ENCODE results near the gene CARD16. TPM values are rescaled to one million over a fixed set of nuclear protein-coding genes. Genes with fewer than 3 reads are reported as not detected.

CARD16 gene
- 0.40 TPM in 1 of 2 replicates, not detected in the other for total RNA-seq (2014; rRNA removed; shearing (Covaris generic))

DNA sequence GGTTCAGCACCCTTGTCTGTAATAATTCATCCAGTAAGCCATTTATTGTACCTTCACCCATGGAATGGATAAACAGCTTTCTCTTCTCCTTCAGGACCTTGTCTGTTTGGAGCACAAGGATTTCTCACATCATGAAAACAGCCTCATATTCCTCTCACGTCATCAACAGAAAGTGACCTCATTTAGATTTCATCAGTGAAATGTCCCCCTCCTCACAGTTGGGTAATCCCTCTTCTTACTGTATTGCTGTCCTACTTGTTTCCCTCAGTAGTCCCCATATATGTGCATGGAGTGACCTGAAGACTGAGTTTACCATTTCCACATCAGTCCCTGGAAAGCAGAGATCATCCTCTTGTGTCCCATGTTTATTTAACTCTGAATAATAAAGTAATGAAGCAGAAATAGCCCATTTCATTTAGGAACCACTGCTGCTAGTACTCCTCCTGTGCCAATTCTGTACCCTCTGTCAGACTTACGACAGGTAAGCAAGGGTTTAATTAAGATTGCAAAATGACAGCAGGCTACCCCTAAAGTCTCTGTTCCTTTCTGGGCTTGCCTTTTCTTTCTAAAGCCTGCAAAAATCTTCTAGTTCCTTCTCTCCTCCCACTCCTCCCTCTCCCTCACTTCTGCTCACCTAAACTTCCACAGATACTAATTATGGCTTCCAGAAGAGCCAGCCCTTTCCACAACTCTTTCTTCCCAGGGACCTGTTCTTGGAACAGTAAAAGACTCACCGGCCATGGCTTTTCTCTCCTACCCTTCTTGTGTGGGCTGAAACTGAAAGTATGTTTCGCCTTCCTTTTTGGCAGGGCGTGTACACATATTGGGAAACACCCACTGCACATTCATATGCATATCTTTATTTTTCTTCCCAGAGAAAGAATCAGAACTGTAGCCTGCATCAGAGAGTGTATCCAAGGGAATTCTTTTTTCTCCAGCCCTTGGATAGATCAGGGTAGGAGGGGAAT, at the start of gene CARD16:
TSS of gene CARD16 (minus strand) at position 779 of the 968 bp plus-strand sequence. CDS start at position 741, 38 bp downstream.

DNA sequence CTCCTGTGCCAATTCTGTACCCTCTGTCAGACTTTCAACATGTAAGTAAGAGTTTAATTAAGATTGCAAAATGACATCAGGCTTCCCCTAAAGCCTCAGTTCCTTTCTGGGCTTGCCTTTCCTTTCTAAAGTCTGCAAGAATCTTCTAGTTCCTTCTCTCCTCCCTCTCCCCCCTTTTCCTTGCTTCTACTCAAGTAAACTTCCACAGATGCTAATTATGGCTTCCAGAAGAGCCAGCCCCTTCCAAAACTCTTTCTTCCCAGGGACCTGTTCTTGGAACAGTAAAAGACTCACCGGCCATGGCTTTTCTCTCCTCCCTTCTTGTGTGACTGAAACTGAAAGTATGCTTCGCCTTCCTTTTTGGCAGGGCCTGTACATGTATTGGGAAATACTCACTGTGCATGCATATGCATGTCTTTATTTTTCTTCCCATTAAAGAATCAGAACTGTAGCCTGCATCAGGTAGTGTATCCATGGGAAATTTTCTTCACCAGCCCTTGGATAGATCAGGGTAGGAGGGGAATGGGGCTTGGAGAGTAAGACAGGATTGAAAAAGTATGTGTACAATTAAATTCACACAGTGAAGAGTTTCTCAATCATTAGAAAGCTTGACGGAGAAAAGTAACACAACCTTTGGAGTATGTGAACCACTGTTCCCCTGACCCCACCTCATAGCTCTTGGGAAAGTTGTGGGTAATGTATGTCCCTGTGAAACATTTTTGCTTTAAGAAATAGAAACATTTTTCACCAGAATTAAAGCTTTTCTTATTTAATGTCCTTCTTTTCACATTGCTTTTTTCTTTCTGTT, 10.1 kb downstream of the CARD16 start, which contains the start of gene CASP1:
TSS of gene CASP1 (minus strand) at position 332 of the 808 bp plus-strand sequence. CDS start at position 301, 31 bp downstream.

DNA sequence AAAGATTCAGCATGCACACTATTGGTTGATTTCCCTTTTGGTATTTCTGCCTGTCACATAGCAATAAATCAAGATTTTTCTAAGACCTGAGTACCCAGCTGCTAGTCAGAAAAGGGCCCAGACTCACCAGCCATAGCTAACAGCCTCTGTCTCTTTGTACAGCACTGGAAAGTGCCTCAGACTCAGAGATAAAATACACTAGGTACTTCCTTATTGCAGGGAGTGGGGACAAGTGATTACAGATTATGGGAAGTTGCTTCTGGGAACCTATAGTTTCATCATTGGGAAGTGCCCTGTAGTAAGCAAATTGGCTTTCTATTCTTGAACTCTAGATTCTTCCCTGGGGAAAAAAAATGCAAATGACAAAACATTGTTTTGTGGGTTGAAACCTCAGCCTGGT, 22.1 kb downstream of the CARD16 start, which contains the start of gene CASP5:
TSS of gene CASP5 (minus strand) at position 166 of the 400 bp plus-strand sequence. CDS start at position 134, 32 bp downstream.

Other genes starting within 250 kb of the CARD16 start
- not detected in 2 replicates for gene CASP12, start 146.9 kb downstream of the CARD16 start, total RNA-seq (2014; rRNA removed; shearing (Covaris generic))
- gene CASP4, start 76.8 kb downstream of the CARD16 start, total RNA-seq (2014; rRNA removed; shearing (Covaris generic)), result 60.6 and 60.9 TPM in 2 replicates
- not detected in 2 replicates for gene CASP5, start 22.2 kb downstream of the CARD16 start, total RNA-seq (2014; rRNA removed; shearing (Covaris generic))
- not detected in 2 replicates for gene CASP1, start 10.2 kb downstream of the CARD16 start, total RNA-seq (2014; rRNA removed; shearing (Covaris generic))
- gene CARD18, start 94.4 kb upstream of the CARD16 start, total RNA-seq (2014; rRNA removed; shearing (Covaris generic)), result not detected in 2 replicates